GM12878 (cell line): Measurements from ENCODE around the gene BACE2. TPM values are rescaled to one million over a fixed set of nuclear protein-coding genes. Genes with fewer than 3 reads are reported as not detected.

Source experiments
- ATAC-seq: fragments of 200-7000 bp; cut with Tn5 transposase; 3 replicates; pipeline ENCODE4 v1.9.1; 2020; ENCODE audit warnings: mild to moderate bottlenecking, moderate library complexity
- BruUV-seq: library from RNA; stranded (reverse); fragments of 400-500 nt; replicated peaks from 2 replicates; lab custom pipeline; 2021; lab: Mats Ljungman, UMichigan
- CTCF ChIA-PET: fragments of 300-600 bp; sonication (Branson Sonifier 250); formaldehyde crosslinking; extraction: SDS; loops from one replicate; lab custom pipeline; 2021; ENCODE audit warnings: inconsistent platforms; lab: Yijun Ruan, JAX
- POLR2A ChIA-PET: fragments of 350-600 bp; formaldehyde crosslinking; extraction: SDS; loops from one replicate; lab custom pipeline; 2021; ENCODE audit warnings: inconsistent platforms; lab: Charles Lee
- RAD21 ChIA-PET: fragments of 300-600 bp; sonication (Branson Sonifier 250); formaldehyde crosslinking; loops from one replicate; lab custom pipeline; 2023; ENCODE audit warnings: antibody characterized with exemption; ENCODE audit not compliant: unreplicated experiment; lab: Charles Lee
- SMC1A ChIA-PET: fragments of 300-600 bp; sonication (Branson Sonifier 250); formaldehyde crosslinking; loops from one replicate; lab custom pipeline; 2023; ENCODE audit not compliant: unreplicated experiment, uncharacterized antibody; lab: Charles Lee
- DNase-seq: peaks from one replicate; pipeline ENCODE4 v3.0.0-alpha.2; 2011; ENCODE audit warnings: low read depth, low spot score
- FAIRE-seq: peaks from 3 replicates; lab custom pipeline; 2011; peaks lifted over from hg19 to GRCh38; lab: Jason Lieb, UNC
- H2AFZ ChIP-seq: 2 replicates; pipeline ENCODE4 v1.6.0; 2011; ENCODE audit warnings: low read depth, low read length, control low read depth; ENCODE audit not compliant: control insufficient read depth
- H3K27ac ChIP-seq: 2 replicates; pipeline ENCODE4 v1.5.1; 2011; ENCODE audit warnings: control low read depth; ENCODE audit not compliant: control insufficient read depth, insufficient read depth
- H3K27me3 ChIP-seq, 2 experiments: replicated peaks in 1 of 2; 2 replicates each; pipeline versions ENCODE4 v1.6.0 to v1.6.1; 2011; ENCODE audit warnings: low read length in 1 of 2; ENCODE audit not compliant: control insufficient read depth in 2 of 2, insufficient read depth in 2 of 2
- H3K36me3 ChIP-seq, 2 experiments: 2 replicates each; pipeline ENCODE4 v1.5.1; 2011; ENCODE audit warnings: low read length in 1 of 2; ENCODE audit not compliant: control insufficient read depth in 2 of 2, insufficient read depth in 2 of 2
- H3K4me1 ChIP-seq: 2 replicates; pipeline ENCODE4 v1.6.1; 2011; ENCODE audit warnings: mild to moderate bottlenecking, low read length, moderate library complexity, mixed read lengths; ENCODE audit not compliant: control insufficient read depth, insufficient read depth
- H3K4me2 ChIP-seq: 2 replicates; pipeline ENCODE4 v1.6.0; 2011; ENCODE audit warnings: control low read depth; ENCODE audit not compliant: control insufficient read depth, insufficient read depth
- H3K4me3 ChIP-seq: fragments of 200-600 bp; sonication (generic); 2 replicates; pipeline ENCODE4 v1.5.1; 2016
- H3K79me2 ChIP-seq: 2 replicates; pipeline ENCODE4 v1.6.0; 2011; ENCODE audit warnings: low read length; ENCODE audit not compliant: control insufficient read depth, insufficient read depth
- H3K9ac ChIP-seq: 2 replicates; pipeline ENCODE4 v1.8.0; 2011; ENCODE audit warnings: low read length, control low read depth, mixed read lengths; ENCODE audit not compliant: control insufficient read depth, insufficient read depth
- H3K9me3 ChIP-seq: replicated peaks from 3 replicates; pipeline ENCODE4 v1.5.1; 2011; ENCODE audit warnings: mild to moderate bottlenecking, low read length; ENCODE audit not compliant: control insufficient read depth, insufficient read depth
- H4K20me1 ChIP-seq: 2 replicates; pipeline ENCODE4 v1.6.0; 2011; ENCODE audit not compliant: control insufficient read depth, insufficient read depth
- FOXM1 ChIP-seq: IDR thresholded peaks from 2 replicates; pipeline ENCODE4 v1.6.1; 2012; ENCODE audit warnings: low read depth, mild to moderate bottlenecking, inconsistent platforms, low read length, moderate library complexity
- NR2C1 ChIP-seq: fragments of 450-650 bp; IDR thresholded peaks from 2 replicates; pipeline ENCODE4 v1.6.1; 2017; ENCODE audit warnings: antibody characterized with exemption, mild to moderate bottlenecking, moderate library complexity
- RELA ChIP-seq: fragments of 450-650 bp; IDR thresholded peaks from 2 replicates; pipeline ENCODE4 v1.8.0; 2014; ENCODE audit warnings: borderline replicate concordance; ENCODE audit not compliant: partially characterized antibody
- RELB ChIP-seq: fragments of 450-650 bp; IDR thresholded peaks from 2 replicates; pipeline ENCODE4 v1.6.1; 2017; ENCODE audit warnings: low read depth, mild to moderate bottlenecking, moderate library complexity
- SMARCA5 ChIP-seq: fragments of 450-650 bp; IDR thresholded peaks from 2 replicates; pipeline ENCODE4 v1.6.1; 2017; ENCODE audit warnings: mild to moderate bottlenecking
- WGBS: methylation state at CpG from one replicate; pipeline ENCODE4 v1.1.6; 2016; ENCODE audit warnings: low lambda C conversion rate; ENCODE audit not compliant: insufficient replicate concordance, insufficient coverage; ENCODE audit errors: missing lambda C conversion rate; 5-methylcytosine and 5-hydroxymethylcytosine counted together
- in situ Hi-C: fragments of 300-500 bp; cut with MboI; formaldehyde crosslinking; loops from 9 replicates; pipeline ENCODE4 v1.14.3; 2018; ENCODE audit warnings: mixed read lengths
- intact Hi-C: fragments of 100-400 bp; cut with micrococcal nuclease; formaldehyde crosslinking; loops from one replicate; pipeline ENCODE4 v1.14.2; 2022; ENCODE audit not compliant: unreplicated experiment
- polyA plus RNA-seq, 11 experiments: library from polyadenylated mRNA; depleted of rRNA in 4 of 11; unstranded in 6 of 11; stranded (reverse) in 5 of 11; fragments of >200 nt; fragmentation: Nextera tagmentation in 4 of 11; fragmentation: Illumina TruSeq in 1 of 11; extraction: Ambion mirVana in 4 of 11; extraction: Trizol in 1 of 11; gene quantifications; 1 replicate in 1 of 11; 2 replicates in 10 of 11; pipeline versions ENCODE4 v1.2.1 to v1.2.3, GENCODE V29; 2011 to 2016; ENCODE audit warnings: inconsistent platforms in 2 of 11, missing spikeins in 2 of 11, low read depth in 1 of 11
- total RNA-seq, 4 experiments: library from RNA; depleted of rRNA in 3 of 4; stranded (reverse); fragments of >200 nt in 3 of 4; fragmentation: Illumina TruSeq in 1 of 4; extraction: Trizol in 1 of 4; gene quantifications; 2 replicates each; pipeline versions ENCODE4 v1.2.1 to v1.2.3, GENCODE V29; 2013 to 2021
- TF ChIP-seq, protein P1 (sequence below): fragments of 450-650 bp; IDR thresholded peaks from 2 replicates; pipeline ENCODE4 v1.6.1; 2016; ENCODE audit warnings: mild to moderate bottlenecking
- TF ChIP-seq, protein P2 (sequence below): fragments of 450-650 bp; IDR thresholded peaks from 2 replicates; pipeline ENCODE4 v1.6.1; 2017; ENCODE audit warnings: mild to moderate bottlenecking, moderate library complexity
- TF ChIP-seq, protein P3 (sequence below): fragments of 450-650 bp; formaldehyde crosslinking; IDR thresholded peaks from 2 replicates; pipeline ENCODE4 v1.4.0; 2022; ENCODE audit warnings: mild to moderate bottlenecking, moderate library complexity

Gene BACE2
- total and polyA plus RNA-seq, 10 of the 15 experiments (the other 5 are each of a cell fraction or from before 2014, with no cell fraction given) = 0.04 to 0.69 (median 0.18) TPM; not detected in 5

GRCh38 chr21:41246808-41247207, 78.8 kb downstream of the BACE2 start:
- CTCF ChIA-PET = no interaction called here
- FAIRE-seq = no peak

More at GRCh38 chr21:41246808-41247207, 78.8 kb downstream of the BACE2 start:
- no peak overlapping the region for H3K4me3 ChIP-seq
- no peak overlapping the region for H3K4me2 ChIP-seq
- 47% methylated on average over 13 of the region's 13 CpGs for WGBS
- no peaks in the 10 kb centered on the region for H4K20me1 ChIP-seq
- DNase-seq = no peak
- BruUV-seq = no TSS peak
- H3K9me3 ChIP-seq = no peaks in the 10 kb centered on the region
- ATAC-seq = no peak
- no peaks in the 10 kb centered on the region for H3K27me3 ChIP-seq
- ChIA-PET POLR2A (no interaction called here), SMC1A (no interaction called here), RAD21 (no interaction called here)
- no peaks in the 10 kb centered on the region for H3K79me2 ChIP-seq
- H3K9ac ChIP-seq = no peak overlapping the region
- H3K4me1 ChIP-seq = no peaks in the 10 kb centered on the region
- H3K27ac ChIP-seq = no peak overlapping the region
- no peaks in the 10 kb centered on the region for H3K36me3 ChIP-seq
- TF ChIP-seq, protein P1, sequence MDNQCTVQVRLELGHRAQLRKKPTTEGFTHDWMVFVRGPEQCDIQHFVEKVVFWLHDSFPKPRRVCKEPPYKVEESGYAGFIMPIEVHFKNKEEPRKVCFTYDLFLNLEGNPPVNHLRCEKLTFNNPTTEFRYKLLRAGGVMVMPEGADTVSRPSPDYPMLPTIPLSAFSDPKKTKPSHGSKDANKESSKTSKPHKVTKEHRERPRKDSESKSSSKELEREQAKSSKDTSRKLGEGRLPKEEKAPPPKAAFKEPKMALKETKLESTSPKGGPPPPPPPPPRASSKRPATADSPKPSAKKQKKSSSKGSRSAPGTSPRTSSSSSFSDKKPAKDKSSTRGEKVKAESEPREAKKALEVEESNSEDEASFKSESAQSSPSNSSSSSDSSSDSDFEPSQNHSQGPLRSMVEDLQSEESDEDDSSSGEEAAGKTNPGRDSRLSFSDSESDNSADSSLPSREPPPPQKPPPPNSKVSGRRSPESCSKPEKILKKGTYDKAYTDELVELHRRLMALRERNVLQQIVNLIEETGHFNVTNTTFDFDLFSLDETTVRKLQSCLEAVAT = no peak
- no peak for TF ChIP-seq SMARCA5
- TF ChIP-seq FOXM1 = no peak
- TF ChIP-seq, protein P2, sequence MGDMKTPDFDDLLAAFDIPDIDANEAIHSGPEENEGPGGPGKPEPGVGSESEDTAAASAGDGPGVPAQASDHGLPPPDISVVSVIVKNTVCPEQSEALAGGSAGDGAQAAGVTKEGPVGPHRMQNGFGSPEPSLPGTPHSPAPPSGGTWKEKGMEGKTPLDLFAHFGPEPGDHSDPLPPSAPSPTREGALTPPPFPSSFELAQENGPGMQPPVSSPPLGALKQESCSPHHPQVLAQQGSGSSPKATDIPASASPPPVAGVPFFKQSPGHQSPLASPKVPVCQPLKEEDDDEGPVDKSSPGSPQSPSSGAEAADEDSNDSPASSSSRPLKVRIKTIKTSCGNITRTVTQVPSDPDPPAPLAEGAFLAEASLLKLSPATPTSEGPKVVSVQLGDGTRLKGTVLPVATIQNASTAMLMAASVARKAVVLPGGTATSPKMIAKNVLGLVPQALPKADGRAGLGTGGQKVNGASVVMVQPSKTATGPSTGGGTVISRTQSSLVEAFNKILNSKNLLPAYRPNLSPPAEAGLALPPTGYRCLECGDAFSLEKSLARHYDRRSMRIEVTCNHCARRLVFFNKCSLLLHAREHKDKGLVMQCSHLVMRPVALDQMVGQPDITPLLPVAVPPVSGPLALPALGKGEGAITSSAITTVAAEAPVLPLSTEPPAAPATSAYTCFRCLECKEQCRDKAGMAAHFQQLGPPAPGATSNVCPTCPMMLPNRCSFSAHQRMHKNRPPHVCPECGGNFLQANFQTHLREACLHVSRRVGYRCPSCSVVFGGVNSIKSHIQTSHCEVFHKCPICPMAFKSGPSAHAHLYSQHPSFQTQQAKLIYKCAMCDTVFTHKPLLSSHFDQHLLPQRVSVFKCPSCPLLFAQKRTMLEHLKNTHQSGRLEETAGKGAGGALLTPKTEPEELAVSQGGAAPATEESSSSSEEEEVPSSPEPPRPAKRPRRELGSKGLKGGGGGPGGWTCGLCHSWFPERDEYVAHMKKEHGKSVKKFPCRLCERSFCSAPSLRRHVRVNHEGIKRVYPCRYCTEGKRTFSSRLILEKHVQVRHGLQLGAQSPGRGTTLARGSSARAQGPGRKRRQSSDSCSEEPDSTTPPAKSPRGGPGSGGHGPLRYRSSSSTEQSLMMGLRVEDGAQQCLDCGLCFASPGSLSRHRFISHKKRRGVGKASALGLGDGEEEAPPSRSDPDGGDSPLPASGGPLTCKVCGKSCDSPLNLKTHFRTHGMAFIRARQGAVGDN = no peak
- TF ChIP-seq NR2C1 = no peak
- TF ChIP-seq, protein P3, sequence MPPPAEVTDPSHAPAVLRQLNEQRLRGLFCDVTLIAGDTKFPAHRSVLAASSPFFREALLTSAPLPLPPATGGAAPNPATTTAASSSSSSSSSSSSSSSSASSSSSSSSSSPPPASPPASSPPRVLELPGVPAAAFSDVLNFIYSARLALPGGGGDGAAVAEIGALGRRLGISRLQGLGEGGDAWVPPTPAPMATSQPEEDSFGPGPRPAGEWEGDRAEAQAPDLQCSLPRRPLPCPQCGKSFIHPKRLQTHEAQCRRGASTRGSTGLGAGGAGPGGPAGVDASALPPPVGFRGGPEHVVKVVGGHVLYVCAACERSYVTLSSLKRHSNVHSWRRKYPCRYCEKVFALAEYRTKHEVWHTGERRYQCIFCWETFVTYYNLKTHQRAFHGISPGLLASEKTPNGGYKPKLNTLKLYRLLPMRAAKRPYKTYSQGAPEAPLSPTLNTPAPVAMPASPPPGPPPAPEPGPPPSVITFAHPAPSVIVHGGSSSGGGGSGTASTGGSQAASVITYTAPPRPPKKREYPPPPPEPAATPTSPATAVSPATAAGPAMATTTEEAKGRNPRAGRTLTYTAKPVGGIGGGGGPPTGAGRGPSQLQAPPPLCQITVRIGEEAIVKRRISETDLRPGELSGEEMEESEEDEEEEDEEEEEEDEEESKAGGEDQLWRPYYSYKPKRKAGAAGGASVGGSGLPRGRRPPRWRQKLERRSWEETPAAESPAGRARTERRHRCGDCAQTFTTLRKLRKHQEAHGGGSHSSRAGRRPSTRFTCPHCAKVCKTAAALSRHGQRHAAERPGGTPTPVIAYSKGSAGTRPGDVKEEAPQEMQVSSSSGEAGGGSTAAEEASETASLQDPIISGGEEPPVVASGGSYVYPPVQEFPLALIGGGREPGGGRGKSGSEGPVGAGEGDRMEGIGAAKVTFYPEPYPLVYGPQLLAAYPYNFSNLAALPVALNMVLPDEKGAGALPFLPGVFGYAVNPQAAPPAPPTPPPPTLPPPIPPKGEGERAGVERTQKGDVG (CRISPR knock-in tag) = no peak
- no peak for TF ChIP-seq RELA
- no peak for TF ChIP-seq RELB
- in situ Hi-C loops = no loop called here
- no peak overlapping the region for H2AFZ ChIP-seq
- intact Hi-C loops = no loop called here
